ENCODE measurements around the gene RERE. TPM values are rescaled to one million over a fixed set of nuclear protein-coding genes. Genes with fewer than 3 reads are reported as not detected.

Gene RERE
- total and polyA plus RNA-seq, 7 donors, result 19.2 to 148 (median 90.6) TPM

DNA sequence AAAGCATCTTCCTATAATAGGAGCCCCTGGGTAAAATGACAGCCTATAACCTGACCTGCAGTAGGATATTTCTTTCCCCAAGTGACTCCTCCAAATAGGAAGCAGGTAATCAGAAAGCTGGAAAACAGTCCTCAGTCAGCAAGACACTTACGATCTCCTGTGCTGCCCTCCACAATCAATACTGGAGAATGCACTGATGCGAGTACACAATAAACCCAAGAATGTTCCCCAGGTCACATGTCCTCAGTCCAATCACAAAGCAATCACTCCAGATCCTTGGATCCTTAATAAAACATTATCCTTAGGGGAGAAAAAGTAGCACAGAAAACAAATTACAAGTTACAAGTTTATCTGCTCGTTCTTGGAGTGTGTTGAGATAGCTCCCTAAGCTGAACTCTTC, 266.4 kb downstream of the RERE start:
- Histone ChIP-seq H3K27me3 (no peaks in the 10 kb centered on the region), H3K36me3 (peaks cover 0 to 8% (median 0%) of the 10 kb centered on the region in 4 donors), H3K4me3 (no peak overlapping the region), H3K9me3 (no peaks in the 10 kb centered on the region), H3K27ac (no peak overlapping the region), H3K4me1 (peaks cover 0 to 18% (median 3%) of the 10 kb centered on the region in 4 donors)
- TF ChIP-seq CTCF (IDR thresholded peaks at IDR 0.05), result no peak
- no peak for TF ChIP-seq POLR2A (IDR thresholded peaks at IDR 0.05)
- TF ChIP-seq POLR2AphosphoS5 (IDR thresholded peaks at IDR 0.05), result no peak
- no peak for TF ChIP-seq EP300 (IDR thresholded peaks at IDR 0.05)
- intact Hi-C loops (cut with DNase I), result no loop called here
- no peak for DNase-seq
- WGBS, 2 donors, result 83 to 93% methylated on average over 3 of the region's 3 CpGs

DNA sequence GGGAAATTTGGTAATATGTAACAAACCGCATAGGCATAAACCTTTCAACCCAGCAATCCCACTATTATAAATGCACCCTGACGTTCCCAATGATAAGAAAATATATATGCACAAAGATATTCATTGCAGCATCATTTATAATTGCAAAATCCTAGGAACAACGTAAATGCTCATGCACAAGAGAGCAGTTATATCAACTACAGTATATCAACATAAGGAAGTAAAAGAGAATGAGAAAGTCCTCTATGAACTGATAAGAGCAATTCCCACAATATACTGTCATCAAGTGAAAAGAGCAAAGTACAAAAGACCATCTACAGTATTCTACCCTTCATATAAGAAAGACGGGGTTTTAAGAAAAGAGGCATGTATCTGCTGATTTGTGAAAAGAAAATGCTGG, 269.6 kb downstream of the RERE start:
- Histone ChIP-seq H3K27ac (no peak overlapping the region), H3K4me3 (no peak overlapping the region), H3K27me3 (no peaks in the 10 kb centered on the region), H3K9me3 (no peaks in the 10 kb centered on the region), H3K4me1 (peaks cover 0 to 18% (median 0%) of the 10 kb centered on the region in 4 donors), H3K36me3 (peaks cover 0 to 5% (median 0%) of the 10 kb centered on the region in 4 donors)
- no peak for DNase-seq
- intact Hi-C loops (cut with DNase I), result no loop called here
- no peak for TF ChIP-seq POLR2A (IDR thresholded peaks at IDR 0.05)
- no peak for TF ChIP-seq EP300 (IDR thresholded peaks at IDR 0.05)
- no peak for TF ChIP-seq CTCF (IDR thresholded peaks at IDR 0.05)
- no peak for TF ChIP-seq POLR2AphosphoS5 (IDR thresholded peaks at IDR 0.05)
- 37 to 85% methylated on average over 4 of the region's 4 CpGs for WGBS, 2 donors

DNA sequence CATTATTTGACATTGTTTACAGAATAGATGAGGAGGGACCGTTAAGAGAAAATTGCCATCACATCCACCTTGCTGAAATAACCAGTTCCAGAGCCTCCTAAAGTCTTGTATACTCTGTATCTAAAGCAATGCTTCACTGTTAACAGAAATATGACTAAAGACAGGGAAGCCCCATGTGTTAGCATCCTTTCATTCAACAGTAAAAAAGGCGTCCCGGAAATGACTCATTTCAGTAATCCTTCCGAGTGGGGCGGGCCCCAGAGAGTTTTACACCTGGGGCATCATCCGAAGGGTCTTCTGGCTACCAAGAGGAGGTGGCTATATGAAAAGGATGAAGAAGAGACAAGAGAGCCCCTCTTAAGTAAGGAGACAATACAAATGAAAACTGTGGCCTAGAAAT, 272.4 kb downstream of the RERE start:
- WGBS, 2 donors, result 86% methylated on average over 6 of the region's 6 CpGs
- Histone ChIP-seq H3K4me1 (peaks cover 0 to 29% (median 21%) of the 10 kb centered on the region in 4 donors), H3K36me3 (peaks cover 0 to 5% (median 0%) of the 10 kb centered on the region in 4 donors), H3K27ac (no peak overlapping the region), H3K9me3 (no peaks in the 10 kb centered on the region), H3K4me3 (no peak overlapping the region), H3K27me3 (no peaks in the 10 kb centered on the region)
- DNase-seq, result no peak
- TF ChIP-seq EP300 (IDR thresholded peaks at IDR 0.05), result no peak
- no peak for TF ChIP-seq CTCF (IDR thresholded peaks at IDR 0.05)
- TF ChIP-seq POLR2AphosphoS5 (IDR thresholded peaks at IDR 0.05), result no peak
- TF ChIP-seq POLR2A (IDR thresholded peaks at IDR 0.05), result no peak
- intact Hi-C loops (cut with DNase I), result no loop called here

DNA sequence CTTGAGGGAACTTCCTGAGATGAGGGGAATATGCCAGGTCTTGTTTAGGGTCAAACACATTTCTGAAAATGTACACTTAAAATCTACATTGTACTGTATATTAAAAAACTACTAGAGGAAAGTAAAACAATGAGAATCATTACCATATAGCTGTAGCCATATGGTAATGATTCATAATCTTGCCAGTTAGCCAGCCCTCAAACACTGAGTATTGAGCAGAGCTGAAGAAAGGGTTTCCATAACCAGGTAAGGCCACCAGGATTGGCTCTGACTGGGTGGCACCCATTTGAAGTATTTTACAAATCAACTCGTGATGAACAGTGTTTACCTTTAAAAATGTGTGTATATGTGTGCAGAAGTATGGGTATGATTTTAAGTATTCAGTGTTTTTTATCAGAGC, 272.8 kb downstream of the RERE start:
- Histone ChIP-seq H3K36me3 (peaks cover 0 to 5% (median 0%) of the 10 kb centered on the region in 4 donors), H3K4me1 (peaks cover 0 to 28% (median 21%) of the 10 kb centered on the region in 4 donors), H3K27ac (no peak overlapping the region), H3K27me3 (no peaks in the 10 kb centered on the region), H3K9me3 (no peaks in the 10 kb centered on the region), H3K4me3 (no peak overlapping the region)
- WGBS, 2 donors, result 83 to 93% methylated on average over 1 of the region's 1 CpG
- no peak for DNase-seq
- intact Hi-C loops (cut with DNase I), result no loop called here
- TF ChIP-seq EP300 (IDR thresholded peaks at IDR 0.05), result no peak
- no peak for TF ChIP-seq CTCF (IDR thresholded peaks at IDR 0.05)
- TF ChIP-seq POLR2AphosphoS5 (IDR thresholded peaks at IDR 0.05), result no peak
- TF ChIP-seq POLR2A (IDR thresholded peaks at IDR 0.05), result no peak

DNA sequence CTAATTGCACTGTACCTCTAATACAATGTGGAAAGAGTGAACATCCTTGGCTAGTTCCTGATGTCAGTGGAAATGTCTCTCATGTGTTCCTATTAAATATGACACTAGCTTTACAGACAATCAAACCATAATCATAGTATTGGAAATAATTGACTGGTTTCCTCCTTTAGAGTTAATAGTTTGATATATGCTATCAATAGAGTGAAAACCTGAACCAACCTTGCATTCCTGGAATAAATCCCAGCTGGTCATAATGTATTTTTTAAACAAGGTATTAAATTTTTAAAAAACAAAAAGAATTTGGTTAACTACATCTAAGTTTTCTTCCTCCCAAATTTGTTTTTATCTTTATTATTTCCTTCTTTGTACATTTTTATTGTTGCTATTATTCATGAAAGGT, 273.5 kb downstream of the RERE start:
- no peak for DNase-seq
- peaks cover 0 to 5% (median 0%) of the 10 kb centered on the region in 4 donors for H3K36me3 ChIP-seq
- H3K27me3 ChIP-seq, result no peaks in the 10 kb centered on the region
- no peak overlapping the region for H3K27ac ChIP-seq
- H3K4me3 ChIP-seq, result no peak overlapping the region
- intact Hi-C loops (cut with DNase I), result no loop called here
- H3K9me3 ChIP-seq, result no peaks in the 10 kb centered on the region
- no peak for TF ChIP-seq POLR2AphosphoS5 (IDR thresholded peaks at IDR 0.05)
- peaks cover 0 to 26% (median 21%) of the 10 kb centered on the region in 4 donors for H3K4me1 ChIP-seq
